Body of pancreas (tissue), 4 donors: ENCODE results near the gene MAD1L1.

Source experiments
- CTCF ChIP-seq, 7 experiments: fragments of 450-650 bp in 4 of 7; fragments of 200-600 bp in 3 of 7; sonication (generic) in 3 of 7; IDR thresholded peaks; one replicate each; pipeline ENCODE4 v1.5.1; 2016 to 2019; ENCODE audit warnings: antibody characterized with exemption in 7 of 7
- POLR2A ChIP-seq, 3 donors: fragments of 450-650 bp; IDR thresholded peaks; one replicate each; pipeline ENCODE4 v1.6.1; 2016; ENCODE audit warnings: antibody characterized with exemption in 3 of 3, mild to moderate bottlenecking in 2 of 3

- TF ChIP-seq CTCF (IDR thresholded peaks at IDR 0.05) (no peak), POLR2A (IDR thresholded peaks at IDR 0.05) (no peak)
Measured at GRCh38 chr7:1883834-1884582, 348.7 kb downstream of the MAD1L1 start.
